Cardiac muscle cell (in vitro differentiated cells and primary cell): ENCODE measurements around the gene PPARA. TPM values are rescaled to one million over a fixed set of nuclear protein-coding genes. Genes with fewer than 3 reads are reported as not detected.

Source experiments
- DNase-seq, 2 donors: peaks; one replicate each; pipeline versions ENCODE4 v3.0.0 to v3.0.0-alpha.2; 2010 to 2017; ENCODE audit warnings: low read depth in 1 of 2, low spot score in 1 of 2
- H3K27ac ChIP-seq: fragments of 200-600 bp; sonication (generic); 2 replicates; pipeline ENCODE4 v1.5.1; 2016
- H3K27me3 ChIP-seq: fragments of 200-600 bp; sonication (generic); 2 replicates; pipeline ENCODE4 v1.6.0; 2016; ENCODE audit warnings: control low read depth
- H3K36me3 ChIP-seq: fragments of 200-600 bp; sonication (generic); 2 replicates; pipeline ENCODE4 v1.5.1; 2016; ENCODE audit warnings: control low read depth
- H3K4me1 ChIP-seq: fragments of 200-600 bp; sonication (generic); 2 replicates; pipeline ENCODE4 v1.8.1; 2017; ENCODE audit warnings: low read depth, mild to moderate bottlenecking, mixed run types
- H3K4me3 ChIP-seq: fragments of 200-600 bp; sonication (generic); 2 replicates; pipeline ENCODE4 v1.5.1; 2016; ENCODE audit warnings: mild to moderate bottlenecking
- H3K9me3 ChIP-seq: fragments of 200-600 bp; sonication (generic); 2 replicates; pipeline ENCODE4 v1.5.1; 2017; ENCODE audit warnings: low read depth, mild to moderate bottlenecking, control low read depth
- CTCF ChIP-seq: IDR thresholded peaks from 2 replicates; pipeline ENCODE4 v1.5.1; 2012; ENCODE audit warnings: low read depth, mild to moderate bottlenecking, low read length
- polyA plus RNA-seq: library from polyadenylated mRNA; unstranded; fragments of >200 nt; fragmentation: Nextera tagmentation; extraction: Ambion mirVana; gene quantifications from 2 replicates; pipeline ENCODE4 v1.2.1, GENCODE V29; 2016
- total RNA-seq: library from RNA; depleted of rRNA; stranded (reverse); fragments of >200 nt; gene quantifications from 2 replicates; pipeline ENCODE4 v1.2.3, GENCODE V29; 2016

The PPARA gene
- total and polyA plus RNA-seq, 2 experiments from 2014 or later, result 11.8 to 25.1 TPM

GRCh38 chr22:46123694-46124382 is 26.5 kb upstream of the PPARA start:
- Histone ChIP-seq H3K4me3 (no peak overlapping the region), H3K9me3 (no peaks in the 10 kb centered on the region), H3K27me3 (no peaks in the 10 kb centered on the region), H3K27ac (no peak overlapping the region), H3K36me3 (no peaks in the 10 kb centered on the region), H3K4me1 (no peaks in the 10 kb centered on the region)
- no peak for DNase-seq
- no peak for TF ChIP-seq CTCF

GRCh38 chr22:46124383-46125144 is 25.8 kb upstream of the PPARA start:
- no peaks in the 10 kb centered on the region for H3K9me3 ChIP-seq
- DNase-seq, result no peak
- H3K4me3 ChIP-seq, result no peak overlapping the region
- no peaks in the 10 kb centered on the region for H3K36me3 ChIP-seq
- no peak for TF ChIP-seq CTCF
- H3K4me1 ChIP-seq, result no peaks in the 10 kb centered on the region
- H3K27ac ChIP-seq, result no peak overlapping the region
- no peaks in the 10 kb centered on the region for H3K27me3 ChIP-seq

- H3K9me3 ChIP-seq, result no peaks in the 10 kb centered on the region
- DNase-seq, result no peak
- H3K36me3 ChIP-seq, result no peaks in the 10 kb centered on the region
- H3K27me3 ChIP-seq, result no peaks in the 10 kb centered on the region
- no peaks in the 10 kb centered on the region for H3K4me1 ChIP-seq
- H3K27ac ChIP-seq, result no peak overlapping the region
- no peak overlapping the region for H3K4me3 ChIP-seq
- no peak for TF ChIP-seq CTCF
Measured at GRCh38 chr22:46125311-46125710, 25.0 kb upstream of the PPARA start.

- no peaks in the 10 kb centered on the region for H3K27me3 ChIP-seq
- no peaks in the 10 kb centered on the region for H3K9me3 ChIP-seq
- H3K36me3 ChIP-seq, result no peaks in the 10 kb centered on the region
- no peak for DNase-seq
- TF ChIP-seq CTCF, result no peak
- no peak overlapping the region for H3K27ac ChIP-seq
- no peaks in the 10 kb centered on the region for H3K4me1 ChIP-seq
- H3K4me3 ChIP-seq, result no peak overlapping the region
Measured at GRCh38 chr22:46125816-46126765, 24.2 kb upstream of the PPARA start.

GRCh38 chr22:46126853-46127385 is 23.4 kb upstream of the PPARA start:
- Histone ChIP-seq H3K36me3 (no peaks in the 10 kb centered on the region), H3K27me3 (no peaks in the 10 kb centered on the region), H3K9me3 (no peaks in the 10 kb centered on the region), H3K27ac (no peak overlapping the region), H3K4me3 (no peak overlapping the region), H3K4me1 (no peaks in the 10 kb centered on the region)
- TF ChIP-seq CTCF, result no peak
- no peak for DNase-seq
